Breast epithelium (tissue), 4 donors: ENCODE measurements around the gene FOSL1. TPM values are rescaled to one million over a fixed set of nuclear protein-coding genes. Genes with fewer than 3 reads are reported as not detected.

Source experiments
- DNase-seq, 2 donors: peaks; one replicate each; pipeline ENCODE4 v3.0.0-alpha.2; 2019; ENCODE audit warnings: low spot score in 2 of 2
- H3K27ac ChIP-seq, 2 donors: fragments of 200-600 bp; sonication (generic) in 1 of 2; one replicate each; pipeline ENCODE4 v1.5.1; 2016 to 2019; ENCODE audit warnings: mild to moderate bottlenecking in 1 of 2
- H3K27me3 ChIP-seq, 2 donors: fragments of 200-600 bp; sonication (generic) in 1 of 2; one replicate each; pipeline versions ENCODE4 v1.5.1 to v1.6.0; 2017 to 2019; ENCODE audit warnings: control low read depth in 1 of 2, mild to moderate bottlenecking in 1 of 2
- H3K36me3 ChIP-seq: fragments of 200-600 bp; one replicate; pipeline ENCODE4 v1.5.1; 2019
- H3K4me1 ChIP-seq, 2 donors: fragments of 200-600 bp; sonication (generic); one replicate each; pipeline ENCODE4 v1.5.1; 2016 to 2019; ENCODE audit warnings: control low read depth in 1 of 2
- H3K4me3 ChIP-seq, 3 donors: fragments of 200-600 bp; sonication (generic); 1 replicate in 2 of 3; 2 replicates in 1 of 3; pipeline ENCODE4 v1.5.1; 2016 to 2019; ENCODE audit warnings: mild to moderate bottlenecking in 3 of 3, moderate library complexity in 2 of 3
- H3K9me3 ChIP-seq, 2 donors: fragments of 200-600 bp; sonication (generic) in 1 of 2; one replicate each; pipeline ENCODE4 v1.5.1; 2016 to 2019; ENCODE audit warnings: control low read depth in 1 of 2
- POLR2A ChIP-seq: fragments of 450-650 bp; IDR thresholded peaks from one replicate; pipeline ENCODE4 v1.6.1; 2016; ENCODE audit warnings: antibody characterized with exemption, mild to moderate bottlenecking, moderate library complexity
- POLR2AphosphoS5 ChIP-seq, 3 donors: sonication (generic); formaldehyde crosslinking; IDR thresholded peaks; one replicate each; pipeline ENCODE4 v1.6.1; 2017; ENCODE audit warnings: antibody characterized with exemption in 3 of 3
- intact Hi-C: fragments of 100-400 bp; cut with DNase I; formaldehyde crosslinking; loops from one replicate; pipeline ENCODE4 v1.15.1; 2023; ENCODE audit warnings: low total_unique reads
- total RNA-seq, 3 donors: library from RNA; depleted of rRNA; stranded (reverse); fragments of >200 nt; gene quantifications; one replicate each; pipeline ENCODE4 v1.1.0, GENCODE V29; 2016
- TF ChIP-seq, protein P1 (sequence below), 3 donors: fragments of 450-650 bp; IDR thresholded peaks; one replicate each; pipeline ENCODE4 v1.5.1; 2016 to 2017; ENCODE audit warnings: antibody characterized with exemption in 3 of 3, mild to moderate bottlenecking in 3 of 3, moderate library complexity in 3 of 3

FOSL1 gene
- total RNA-seq, 3 donors from 2014 or later, result 2.4 to 17.0 (median 7.2) TPM

DNA sequence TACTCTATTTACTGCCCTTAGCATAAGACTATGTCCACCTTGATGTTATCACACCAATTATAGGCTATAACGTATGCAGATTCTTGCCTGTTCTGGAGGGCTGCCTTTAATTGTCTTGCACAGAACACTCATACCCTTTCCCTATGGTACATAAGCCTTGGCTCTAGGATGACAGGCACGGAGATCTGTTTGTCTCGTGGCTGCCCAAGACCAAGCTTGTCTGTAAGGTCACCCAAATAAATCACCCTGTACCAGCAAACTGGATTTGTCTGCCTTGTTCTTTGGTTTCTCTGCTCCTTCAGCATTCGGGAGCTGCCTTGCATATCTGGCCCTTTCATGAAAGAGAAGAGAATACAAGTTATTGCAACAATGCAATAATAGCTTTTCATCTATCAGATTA, 37.6 kb upstream of the FOSL1 start:
- no peak overlapping the region for H3K4me3 ChIP-seq
- no peaks in the 10 kb centered on the region for H3K9me3 ChIP-seq
- no peaks in the 10 kb centered on the region for H3K36me3 ChIP-seq
- intact Hi-C loops, result no loop called here
- no peak overlapping the region for H3K27ac ChIP-seq
- DNase-seq, result no peak
- TF ChIP-seq POLR2A, result no peak
- no peaks in the 10 kb centered on the region for H3K27me3 ChIP-seq
- no peaks in the 10 kb centered on the region for H3K4me1 ChIP-seq

- H3K9me3 ChIP-seq, result no peaks in the 10 kb centered on the region
- no peak overlapping the region for H3K27ac ChIP-seq
- H3K4me3 ChIP-seq, result no peak overlapping the region
Observed at GRCh38 chr11:65934014-65934413, 33.8 kb upstream of the FOSL1 start.

DNA sequence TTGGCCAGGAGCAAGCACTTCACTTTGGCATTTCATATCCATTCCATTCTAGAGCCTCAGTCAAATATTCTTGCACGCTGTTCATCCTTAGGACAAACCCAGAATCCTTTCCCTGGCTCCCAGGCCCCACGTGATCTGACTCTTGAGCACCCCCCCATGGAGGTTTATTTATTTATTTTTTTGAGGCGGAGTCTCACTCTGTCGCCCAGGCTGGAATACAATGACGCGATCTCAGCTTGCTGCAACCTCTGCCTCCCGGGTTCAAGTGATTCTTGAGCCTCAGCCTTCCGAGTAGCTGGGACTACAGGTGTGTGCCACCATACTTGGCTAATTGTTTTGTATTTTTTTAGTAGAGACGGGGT, 32.4 kb upstream of the FOSL1 start:
- H3K4me1 ChIP-seq, result no peaks in the 10 kb centered on the region
- H3K27ac ChIP-seq, result no peak overlapping the region
- H3K9me3 ChIP-seq, result no peaks in the 10 kb centered on the region
- intact Hi-C loops, result no loop called here
- no peak overlapping the region for H3K4me3 ChIP-seq
- TF ChIP-seq POLR2A (no peak), POLR2AphosphoS5 (IDR thresholded peaks at IDR 0.05) (no peak)
- DNase-seq, result no peak
- no peaks in the 10 kb centered on the region for H3K27me3 ChIP-seq
- H3K36me3 ChIP-seq, result no peaks in the 10 kb centered on the region

More at GRCh38 chr11:65934014-65934413, 33.8 kb upstream of the FOSL1 start:
- Histone ChIP-seq H3K27me3 (no peaks in the 10 kb centered on the region), H3K36me3 (no peaks in the 10 kb centered on the region), H3K4me1 (no peaks in the 10 kb centered on the region)
- no peak for TF ChIP-seq POLR2A
- no peak for TF ChIP-seq POLR2AphosphoS5 (IDR thresholded peaks at IDR 0.05)
- TF ChIP-seq, protein P1, sequence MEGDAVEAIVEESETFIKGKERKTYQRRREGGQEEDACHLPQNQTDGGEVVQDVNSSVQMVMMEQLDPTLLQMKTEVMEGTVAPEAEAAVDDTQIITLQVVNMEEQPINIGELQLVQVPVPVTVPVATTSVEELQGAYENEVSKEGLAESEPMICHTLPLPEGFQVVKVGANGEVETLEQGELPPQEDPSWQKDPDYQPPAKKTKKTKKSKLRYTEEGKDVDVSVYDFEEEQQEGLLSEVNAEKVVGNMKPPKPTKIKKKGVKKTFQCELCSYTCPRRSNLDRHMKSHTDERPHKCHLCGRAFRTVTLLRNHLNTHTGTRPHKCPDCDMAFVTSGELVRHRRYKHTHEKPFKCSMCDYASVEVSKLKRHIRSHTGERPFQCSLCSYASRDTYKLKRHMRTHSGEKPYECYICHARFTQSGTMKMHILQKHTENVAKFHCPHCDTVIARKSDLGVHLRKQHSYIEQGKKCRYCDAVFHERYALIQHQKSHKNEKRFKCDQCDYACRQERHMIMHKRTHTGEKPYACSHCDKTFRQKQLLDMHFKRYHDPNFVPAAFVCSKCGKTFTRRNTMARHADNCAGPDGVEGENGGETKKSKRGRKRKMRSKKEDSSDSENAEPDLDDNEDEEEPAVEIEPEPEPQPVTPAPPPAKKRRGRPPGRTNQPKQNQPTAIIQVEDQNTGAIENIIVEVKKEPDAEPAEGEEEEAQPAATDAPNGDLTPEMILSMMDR (IDR thresholded peaks at IDR 0.05), result no peak
- intact Hi-C loops, result no loop called here
- no peak for DNase-seq

DNA sequence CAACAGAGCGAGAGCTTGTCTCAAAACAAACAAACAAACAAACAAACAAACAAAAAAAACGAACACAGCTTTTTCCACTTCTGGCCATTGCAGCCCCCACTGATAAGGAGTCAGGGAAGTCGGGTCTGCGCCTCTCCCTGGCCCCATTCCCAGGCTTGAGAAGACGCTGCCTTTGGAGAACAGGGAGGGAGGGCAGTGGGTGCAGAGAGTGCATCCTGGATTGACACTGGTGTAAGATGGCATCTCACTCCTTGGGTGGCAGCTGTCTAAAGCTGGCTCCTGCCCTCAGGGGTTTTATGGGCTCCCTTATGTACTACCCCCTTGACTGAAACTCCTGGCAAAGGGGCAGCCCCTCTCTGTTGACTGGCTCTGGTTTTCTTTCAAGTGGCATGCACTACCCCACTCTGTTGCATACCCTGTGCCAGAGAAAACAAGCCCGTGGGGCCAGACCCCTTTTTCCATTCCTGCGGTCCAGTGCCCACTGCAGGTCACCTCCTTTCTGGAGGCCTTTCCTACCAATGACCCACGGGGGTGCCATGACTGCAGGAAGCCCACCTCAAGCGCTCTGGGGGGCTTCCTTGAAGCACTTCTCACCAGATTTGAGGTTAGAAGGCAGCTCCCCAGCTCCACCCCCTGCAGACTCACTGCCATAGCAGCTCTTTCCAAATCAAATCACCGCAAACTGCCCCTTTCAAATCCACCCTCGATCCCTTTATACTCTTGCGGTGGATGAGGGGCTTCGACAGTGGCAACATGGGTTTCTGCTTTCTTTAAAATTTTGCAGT, 31.8 kb upstream of the FOSL1 start:
- H3K27ac ChIP-seq, result no peak overlapping the region
- TF ChIP-seq POLR2AphosphoS5 (IDR thresholded peaks at IDR 0.05) (no peak), POLR2A (no peak)
- TF ChIP-seq, protein P1 (IDR thresholded peaks at IDR 0.05), result no peak
- no peaks in the 10 kb centered on the region for H3K27me3 ChIP-seq
- no peak overlapping the region for H3K4me3 ChIP-seq
- DNase-seq, result no peak
- no peaks in the 10 kb centered on the region for H3K36me3 ChIP-seq
- no peaks in the 10 kb centered on the region for H3K4me1 ChIP-seq
- H3K9me3 ChIP-seq, result no peaks in the 10 kb centered on the region
- intact Hi-C loops, result no loop called here

DNA sequence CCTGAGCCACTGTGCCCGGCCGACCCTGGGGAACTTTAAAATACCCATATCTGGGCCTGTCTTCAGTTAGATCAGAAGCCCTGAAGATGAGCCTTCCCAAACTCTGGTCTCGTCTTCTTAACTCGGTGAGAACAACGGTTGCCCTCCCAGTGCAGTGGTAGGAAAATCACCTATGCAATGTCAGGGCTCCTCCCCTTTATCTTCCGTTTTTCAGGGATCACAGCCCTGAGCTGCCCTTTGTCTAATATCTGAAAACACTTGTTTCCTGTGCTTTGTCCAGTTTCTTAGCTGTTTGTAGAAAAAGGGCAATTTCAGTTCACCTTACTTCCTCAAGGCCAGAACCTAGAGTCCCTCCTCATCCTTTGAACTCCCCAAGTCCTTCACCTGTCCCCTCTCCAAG, 28.5 kb upstream of the FOSL1 start:
- TF ChIP-seq POLR2A (no peak), POLR2AphosphoS5 (IDR thresholded peaks at IDR 0.05) (no peak)
- TF ChIP-seq, protein P1 (IDR thresholded peaks at IDR 0.05), result no peak
- Histone ChIP-seq H3K4me3 (no peak overlapping the region), H3K36me3 (no peaks in the 10 kb centered on the region), H3K9me3 (no peaks in the 10 kb centered on the region), H3K27ac (no peak overlapping the region), H3K27me3 (no peaks in the 10 kb centered on the region), H3K4me1 (no peaks in the 10 kb centered on the region)
- intact Hi-C loops, result no loop called here
- DNase-seq, result no peak

- DNase-seq, result no peak
- intact Hi-C loops, result no loop called here
- TF ChIP-seq POLR2AphosphoS5 (IDR thresholded peaks at IDR 0.05) (no peak), POLR2A (no peak)
- TF ChIP-seq, protein P1 (IDR thresholded peaks at IDR 0.05), result no peak
- H3K4me1 ChIP-seq, result no peaks in the 10 kb centered on the region
- no peak overlapping the region for H3K27ac ChIP-seq
- no peaks in the 10 kb centered on the region for H3K9me3 ChIP-seq
- peak overlapping the region in 1 of 3 donors; percentile 33 for H3K4me3 ChIP-seq
- H3K27me3 ChIP-seq, result no peaks in the 10 kb centered on the region
- H3K36me3 ChIP-seq, result no peaks in the 10 kb centered on the region
Observed at GRCh38 chr11:65927904-65928397, 27.8 kb upstream of the FOSL1 start.
